Ureter (tissue), 1 donor: ENCODE measurements around the gene UQCRC1. TPM values are rescaled to one million over a fixed set of nuclear protein-coding genes. Genes with fewer than 3 reads are reported as not detected.

Experiments
- DNase-seq: peaks from one replicate; pipeline ENCODE4 v3.0.0-alpha.2; 2020; ENCODE audit warnings: low spot score
- total RNA-seq: library from RNA; stranded (reverse); gene quantifications from one replicate; pipeline ENCODE4 v1.2.4, GENCODE V29; 2023
- donor health status: DM: yes; HTN: yes; CAD: no.

Gene UQCRC1
- total RNA-seq, 1 donor from 2014 or later: 178 TPM

- peak; percentile 86 for DNase-seq
These were observed 10.4 kb downstream of the UQCRC1 start for GRCh38 chr3:48599077-48599501.

GRCh38 chr3:48598323-48599076 lies 10.9 kb downstream of the UQCRC1 start:
- peak; percentile 85 for DNase-seq

- DNase-seq: no peak
These were observed 12.0 kb downstream of the UQCRC1 start for GRCh38 chr3:48597408-48597800.

GRCh38 chr3:48596676-48597407 lies 12.6 kb downstream of the UQCRC1 start:
- no peak for DNase-seq

- DNase-seq: no peak
These were observed 13.3 kb downstream of the UQCRC1 start for GRCh38 chr3:48596157-48596556.

- DNase-seq: peak; percentile 83
These were observed 13.8 kb downstream of the UQCRC1 start for GRCh38 chr3:48595526-48596121.

- no peak for DNase-seq
These were observed 14.3 kb downstream of the UQCRC1 start, which contains the start of gene COL7A1 for GRCh38 chr3:48595075-48595525. Gene COL7A1, minus strand, starts transcription at chr3:48595329. Its CDS starts 170 bp downstream, at chr3:48595159.

GRCh38 chr3:48594417-48595049 lies 14.9 kb downstream of the UQCRC1 start:
- peak; percentile 47 for DNase-seq

GRCh38 chr3:48593337-48593736 lies 16.1 kb downstream of the UQCRC1 start:
- no peak for DNase-seq

GRCh38 chr3:48592519-48593087 lies 16.8 kb downstream of the UQCRC1 start:
- no peak for DNase-seq

- DNase-seq: no peak
These were observed 17.4 kb downstream of the UQCRC1 start for GRCh38 chr3:48591886-48592518.

GRCh38 chr3:48591436-48591835 lies 18.0 kb downstream of the UQCRC1 start:
- DNase-seq: no peak

GRCh38 chr3:48588230-48588629 lies 21.2 kb downstream of the UQCRC1 start:
- no peak for DNase-seq

- no peak for DNase-seq
These were observed 21.8 kb downstream of the UQCRC1 start for GRCh38 chr3:48587686-48588085.

- DNase-seq: no peak
These were observed 24.0 kb downstream of the UQCRC1 start for GRCh38 chr3:48585411-48585810.

GRCh38 chr3:48584836-48585235 lies 24.6 kb downstream of the UQCRC1 start:
- DNase-seq: no peak

GRCh38 chr3:48581621-48582481 lies 27.6 kb downstream of the UQCRC1 start:
- no peak for DNase-seq

GRCh38 chr3:48576647-48577046 lies 32.8 kb downstream of the UQCRC1 start:
- DNase-seq: no peak

- no peak for DNase-seq
These were observed 34.1 kb downstream of the UQCRC1 start for GRCh38 chr3:48575366-48575765.

GRCh38 chr3:48573973-48574585 lies 35.4 kb downstream of the UQCRC1 start:
- no peak for DNase-seq
